B cell (primary cell): ENCODE measurements around the gene D2HGDH. TPM values are rescaled to one million over a fixed set of nuclear protein-coding genes. Genes with fewer than 3 reads are reported as not detected.
A peak's percentile ranks its signal among the peaks of the same experiment; 100 is the strongest.

Source experiments
- ATAC-seq: fragments of 200-7000 bp; cut with Tn5 transposase; one replicate; pipeline ENCODE4 v1.10.0; 2021; ENCODE audit warnings: low read depth, mild to moderate bottlenecking, moderate number of reproducible peaks, moderate library complexity
- CTCF ChIA-PET: fragments of 350-600 bp; sonication (Branson Sonifier 250); formaldehyde crosslinking; loops from one replicate; lab custom pipeline; 2021; ENCODE audit warnings: antibody characterized with exemption, inconsistent platforms; lab: Charles Lee
- POLR2A ChIA-PET: fragments of 350-600 bp; sonication (Branson Sonifier 250); formaldehyde crosslinking; loops from one replicate; lab custom pipeline; 2021; ENCODE audit warnings: antibody characterized with exemption; lab: Charles Lee
- DNase-seq: peaks from one replicate; pipeline ENCODE4 v3.0.0; 2013
- H2AFZ ChIP-seq: 2 replicates; pipeline ENCODE4 v1.6.1; 2012; ENCODE audit warnings: mild to moderate bottlenecking, low read depth, low read length; ENCODE audit not compliant: insufficient read depth, poor library complexity, severe bottlenecking
- H3K27ac ChIP-seq, 2 donors: 1 replicate in 1 of 2; 2 replicates in 1 of 2; pipeline ENCODE4 v1.5.1; 2012 to 2013; ENCODE audit warnings: low read length in 2 of 2, mild to moderate bottlenecking in 2 of 2, moderate library complexity in 1 of 2
- H3K27me3 ChIP-seq, 4 experiments: fragments of 200-600 bp in 1 of 4; sonication (generic) in 1 of 4; replicated peaks in 1 of 4; 1 replicate in 2 of 4; 2 replicates in 2 of 4; pipeline versions ENCODE4 v1.6.1 to v1.7.0; 2013 to 2016; ENCODE audit warnings: low read length in 3 of 4, mild to moderate bottlenecking in 2 of 4, mixed read lengths in 1 of 4, moderate library complexity in 1 of 4; ENCODE audit not compliant: insufficient read depth in 4 of 4, control insufficient read depth in 3 of 4; ENCODE audit errors: control extremely low read depth in 1 of 4
- H3K36me3 ChIP-seq, 2 experiments: replicated peaks in 1 of 2; 1 replicate in 1 of 2; 2 replicates in 1 of 2; pipeline versions ENCODE4 v1.6.1 to v1.7.1; 2013; ENCODE audit warnings: low read length in 1 of 2; ENCODE audit not compliant: insufficient read depth in 2 of 2, control insufficient read depth in 1 of 2; ENCODE audit errors: control extremely low read depth in 1 of 2, extremely low read depth in 1 of 2
- H3K4me1 ChIP-seq, 2 donors: fragments of 200-600 bp in 1 of 2; sonication (generic) in 1 of 2; 1 replicate in 1 of 2; 2 replicates in 1 of 2; pipeline versions ENCODE4 v1.5.1 to v1.6.1; 2013 to 2017; ENCODE audit warnings: low read length in 2 of 2; ENCODE audit not compliant: control insufficient read depth in 2 of 2, insufficient read depth in 2 of 2
- H3K4me2 ChIP-seq: replicated peaks from 2 replicates; pipeline ENCODE3; 2012; ENCODE audit warnings: mild to moderate bottlenecking, low read depth, low read length; ENCODE audit not compliant: poor library complexity, severe bottlenecking
- H3K4me3 ChIP-seq, 5 experiments: fragments of 200-600 bp in 1 of 5; sonication (generic) in 1 of 5; 1 replicate in 3 of 5; 2 replicates in 2 of 5; pipeline versions ENCODE4 v1.5.1 to v1.7.0; 2011 to 2016; ENCODE audit warnings: low read length in 4 of 5, mild to moderate bottlenecking in 4 of 5, low read depth in 2 of 5, control low read depth in 1 of 5, moderate library complexity in 1 of 5; ENCODE audit not compliant: insufficient read depth in 1 of 5; ENCODE audit errors: control extremely low read depth in 1 of 5, extremely low read depth in 1 of 5
- H3K79me2 ChIP-seq: fragments of 200-600 bp; sonication (generic); one replicate; pipeline ENCODE4 v1.6.0; 2016; ENCODE audit warnings: low read length; ENCODE audit not compliant: control insufficient read depth, insufficient read depth
- H3K9ac ChIP-seq: fragments of 200-600 bp; sonication (generic); 2 replicates; pipeline ENCODE4 v1.6.1; 2017; ENCODE audit warnings: mild to moderate bottlenecking, low read length, moderate library complexity
- H3K9me3 ChIP-seq, 3 donors: one replicate each; pipeline versions ENCODE4 v1.6.1 to v1.7.1; 2013; ENCODE audit warnings: low read length in 2 of 3; ENCODE audit not compliant: control insufficient read depth in 2 of 3, insufficient read depth in 1 of 3; ENCODE audit errors: control extremely low read depth in 1 of 3
- H4K20me1 ChIP-seq: 2 replicates; pipeline ENCODE4 v1.6.0; 2012; ENCODE audit warnings: mild to moderate bottlenecking, low read length; ENCODE audit not compliant: insufficient read depth, control insufficient read depth, poor library complexity, severe bottlenecking
- H3K27ac Mint-ChIP-seq: one replicate; pipeline ENCODE4 v1.8.0; 2021; ENCODE audit warnings: mixed read lengths
- H3K27me3 Mint-ChIP-seq: one replicate; pipeline ENCODE4 v1.8.0; 2021; ENCODE audit warnings: mixed read lengths
- H3K4me1 Mint-ChIP-seq: one replicate; pipeline ENCODE4 v1.8.0; 2021; ENCODE audit warnings: mixed read lengths
- H3K4me3 Mint-ChIP-seq: one replicate; pipeline ENCODE4 v1.8.0; 2021; ENCODE audit warnings: mixed read lengths
- H3K9me3 Mint-ChIP-seq: one replicate; pipeline ENCODE4 v1.8.0; 2022; ENCODE audit warnings: mixed read lengths; ENCODE audit not compliant: insufficient read depth
- EZH2 ChIP-seq: IDR thresholded peaks from 2 replicates; pipeline ENCODE4 v1.6.1; 2012; ENCODE audit warnings: borderline replicate concordance, low read depth, mild to moderate bottlenecking, moderate library complexity, low read length; ENCODE audit not compliant: insufficient read depth, poor library complexity, severe bottlenecking
- WGBS: methylation state at CpG from one replicate; pipeline ENCODE4 v1.1.5; 2013; ENCODE audit warnings: missing lambda C conversion rate; ENCODE audit not compliant: insufficient coverage; 5-methylcytosine and 5-hydroxymethylcytosine counted together
- intact Hi-C: fragments of 100-400 bp; cut with micrococcal nuclease; formaldehyde crosslinking; loops from one replicate; pipeline ENCODE4 v1.10.0; 2022
- polyA plus RNA-seq: library from polyadenylated mRNA; depleted of rRNA; stranded (reverse); fragments of >200 nt; gene quantifications from 2 replicates; pipeline ENCODE4 v1.2.3, GENCODE V29; 2012
- total RNA-seq, 2 donors: library from RNA; stranded (reverse); fragments of 120-200 nt in 1 of 2; gene quantifications; 1 replicate in 1 of 2; 2 replicates in 1 of 2; pipeline versions ENCODE4 v1.2.3 to v1.2.4, GENCODE V29; 2013 to 2022
- TF ChIP-seq, protein P1 (sequence below): fragments of 200-600 bp; IDR thresholded peaks from one replicate; pipeline ENCODE4 v1.8.0; 2022; ENCODE audit warnings: antibody characterized with exemption, mild to moderate bottlenecking

Gene D2HGDH
- total and polyA plus RNA-seq, 2 donors (not counting 1 experiment from before 2014, with no cell fraction given): 44.0 to 67.7 TPM

DNA sequence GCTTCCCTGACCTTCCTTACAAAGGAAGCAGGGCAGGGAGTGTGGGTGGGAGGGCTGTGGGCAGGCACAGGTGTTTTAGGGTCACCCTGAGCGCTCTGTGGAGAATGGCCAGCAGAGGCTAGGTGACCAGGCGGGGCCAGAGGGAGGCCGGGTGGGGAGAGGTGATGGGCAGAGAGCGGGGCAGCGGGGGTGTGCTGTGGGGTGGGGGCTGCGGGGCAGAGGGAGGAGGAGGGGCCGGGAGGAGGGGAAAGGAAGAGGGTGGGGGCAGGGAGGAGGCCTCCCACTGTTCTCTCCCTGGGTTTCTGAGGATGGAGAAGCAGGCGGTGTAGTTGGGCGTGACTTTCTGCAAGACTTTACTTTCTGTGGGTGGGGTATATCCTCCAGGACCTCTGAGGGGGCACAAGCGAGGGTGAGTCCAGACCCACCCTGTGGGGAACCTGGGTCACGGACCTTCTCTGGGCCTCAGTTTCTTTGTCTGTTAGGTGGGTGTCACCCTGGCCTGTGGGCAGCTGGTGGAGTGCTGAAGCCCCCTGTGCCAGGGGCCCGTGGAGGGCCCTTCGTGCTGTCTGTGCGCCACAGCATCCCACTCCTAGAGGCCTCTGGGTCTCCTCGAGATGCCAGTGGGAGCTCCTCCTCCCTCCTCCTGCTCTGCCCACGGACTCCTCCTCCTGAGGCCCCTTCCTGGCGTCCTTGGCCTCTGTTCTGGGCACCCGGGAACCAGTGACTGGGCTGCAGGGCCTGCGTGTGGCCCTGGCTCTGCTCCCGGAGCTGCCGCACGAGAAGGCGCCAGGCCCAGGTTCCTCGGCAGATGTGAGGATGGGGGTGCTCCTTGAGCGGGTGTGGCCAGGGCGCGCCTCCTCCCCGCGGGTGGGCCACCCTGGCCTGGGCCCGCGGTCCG lies 68.2 kb downstream of the D2HGDH start:
- ChIA-PET POLR2A (no interaction called here), CTCF (no interaction called here)
- no peak for DNase-seq
- H3K4me3 Mint-ChIP-seq: no peak overlapping the region
- peaks cover 0 to 13% (median 10%) of the 10 kb centered on the region in 4 experiments for H3K27me3 ChIP-seq
- peak overlapping the region in 1 of 5 experiments; percentile 41 for H3K4me3 ChIP-seq
- H3K27ac ChIP-seq: no peak overlapping the region
- H3K4me1 Mint-ChIP-seq: peaks cover 13% of the 10 kb centered on the region
- TF ChIP-seq, protein P1, sequence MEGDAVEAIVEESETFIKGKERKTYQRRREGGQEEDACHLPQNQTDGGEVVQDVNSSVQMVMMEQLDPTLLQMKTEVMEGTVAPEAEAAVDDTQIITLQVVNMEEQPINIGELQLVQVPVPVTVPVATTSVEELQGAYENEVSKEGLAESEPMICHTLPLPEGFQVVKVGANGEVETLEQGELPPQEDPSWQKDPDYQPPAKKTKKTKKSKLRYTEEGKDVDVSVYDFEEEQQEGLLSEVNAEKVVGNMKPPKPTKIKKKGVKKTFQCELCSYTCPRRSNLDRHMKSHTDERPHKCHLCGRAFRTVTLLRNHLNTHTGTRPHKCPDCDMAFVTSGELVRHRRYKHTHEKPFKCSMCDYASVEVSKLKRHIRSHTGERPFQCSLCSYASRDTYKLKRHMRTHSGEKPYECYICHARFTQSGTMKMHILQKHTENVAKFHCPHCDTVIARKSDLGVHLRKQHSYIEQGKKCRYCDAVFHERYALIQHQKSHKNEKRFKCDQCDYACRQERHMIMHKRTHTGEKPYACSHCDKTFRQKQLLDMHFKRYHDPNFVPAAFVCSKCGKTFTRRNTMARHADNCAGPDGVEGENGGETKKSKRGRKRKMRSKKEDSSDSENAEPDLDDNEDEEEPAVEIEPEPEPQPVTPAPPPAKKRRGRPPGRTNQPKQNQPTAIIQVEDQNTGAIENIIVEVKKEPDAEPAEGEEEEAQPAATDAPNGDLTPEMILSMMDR: no peak
- TF ChIP-seq EZH2: no peak
- 70% methylated on average over 31 of the region's 32 CpGs for WGBS
- H3K27me3 Mint-ChIP-seq: peaks cover 3% of the 10 kb centered on the region
- H2AFZ ChIP-seq: peak overlapping the region; percentile 50
- no peaks in the 10 kb centered on the region for H3K79me2 ChIP-seq
- no peaks in the 10 kb centered on the region for H4K20me1 ChIP-seq
- H3K9me3 ChIP-seq: no peaks in the 10 kb centered on the region
- no peak for ATAC-seq
- peaks cover 12 to 19% of the 10 kb centered on the region in 2 donors for H3K4me1 ChIP-seq
- no peaks in the 10 kb centered on the region for H3K9me3 Mint-ChIP-seq
- H3K9ac ChIP-seq: peak overlapping the region; percentile 54
- H3K4me2 ChIP-seq: peak overlapping the region; percentile 86
- intact Hi-C loops: no loop called here
- no peak overlapping the region for H3K27ac Mint-ChIP-seq
- H3K36me3 ChIP-seq: no peaks in the 10 kb centered on the region
